DND-41 (cell line): ENCODE data around the gene OR2K2.
"Not testable (repeated sequence)": the region's sequence is repeated elsewhere in the genome, so short reads cannot be mapped to it uniquely, and the experiment has no call there.

ENCODE experiments used
- ATAC-seq: fragments of 200-7000 bp; cut with Tn5 transposase; 3 replicates; pipeline ENCODE4 v1.9.1; 2021; ENCODE audit warnings: low read depth; ENCODE audit not compliant: insufficient read depth
- DNase-seq: peaks from one replicate; pipeline ENCODE4 v3.0.0-alpha.2; 2020
- H2AFZ ChIP-seq: 2 replicates; pipeline ENCODE4 v1.6.0; 2012; ENCODE audit warnings: low read depth, low read length
- H3K27ac ChIP-seq: 2 replicates; pipeline ENCODE4 v1.5.1; 2012; ENCODE audit warnings: low read length, inconsistent platforms
- H3K27me3 ChIP-seq: fragments of 200-600 bp; sonication (generic); 2 replicates; pipeline ENCODE4 v1.6.0; 2012; ENCODE audit warnings: low read length, mild to moderate bottlenecking, inconsistent platforms; ENCODE audit not compliant: insufficient read depth, poor library complexity
- H3K36me3 ChIP-seq: 2 replicates; pipeline ENCODE4 v1.5.1; 2012; ENCODE audit warnings: low read length, inconsistent platforms; ENCODE audit not compliant: insufficient read depth
- H3K4me1 ChIP-seq: 2 replicates; pipeline ENCODE4 v1.5.1; 2012; ENCODE audit warnings: mild to moderate bottlenecking, low read length; ENCODE audit not compliant: insufficient read depth
- H3K4me2 ChIP-seq: 2 replicates; pipeline ENCODE4 v1.6.0; 2012; ENCODE audit warnings: mild to moderate bottlenecking, moderate library complexity, low read length, inconsistent platforms; ENCODE audit not compliant: insufficient read depth
- H3K4me3 ChIP-seq, 2 experiments: fragments of 200-600 bp in 1 of 2; shearing (Covaris generic) in 1 of 2; 2 replicates each; pipeline ENCODE4 v1.5.1; 2012 to 2016; ENCODE audit warnings: inconsistent platforms in 2 of 2, low read length in 2 of 2, mild to moderate bottlenecking in 2 of 2, low read depth in 1 of 2, moderate library complexity in 1 of 2
- H3K79me2 ChIP-seq: 2 replicates; pipeline ENCODE4 v1.6.0; 2012; ENCODE audit warnings: low read length, inconsistent platforms; ENCODE audit not compliant: insufficient read depth
- H3K9ac ChIP-seq: 2 replicates; pipeline ENCODE4 v1.6.0; 2012; ENCODE audit warnings: low read depth, mild to moderate bottlenecking, inconsistent platforms, low read length, moderate library complexity
- H3K9me3 ChIP-seq: 2 replicates; pipeline ENCODE4 v1.5.1; 2012; ENCODE audit warnings: low read length, moderate library complexity, mild to moderate bottlenecking, inconsistent platforms; ENCODE audit not compliant: insufficient read depth, severe bottlenecking
- H4K20me1 ChIP-seq: 2 replicates; pipeline ENCODE4 v1.6.0; 2012; ENCODE audit warnings: low read length; ENCODE audit not compliant: insufficient read depth
- CTCF ChIP-seq: IDR thresholded peaks from 2 replicates; pipeline ENCODE4 v1.5.1; 2012; ENCODE audit warnings: borderline replicate concordance, low read length, moderate library complexity, mild to moderate bottlenecking; ENCODE audit not compliant: poor library complexity, severe bottlenecking; ENCODE audit errors: extremely low read depth
- EZH2 ChIP-seq: IDR thresholded peaks from 3 replicates; pipeline ENCODE4 v1.6.1; 2012; ENCODE audit warnings: borderline replicate concordance, low read depth, mild to moderate bottlenecking, moderate library complexity, low read length, inconsistent platforms; ENCODE audit not compliant: severe bottlenecking

OR2K2 gene

GRCh38 chr9:111287127-111287526 lies 42.9 kb downstream of the OR2K2 start:
- Histone ChIP-seq H3K4me3 (no peak overlapping the region), H3K4me2 (no peak overlapping the region), H3K27ac (no peak overlapping the region), H3K9me3 (no peaks in the 10 kb centered on the region), H3K9ac (no peak overlapping the region), H3K36me3 (no peaks in the 10 kb centered on the region), H4K20me1 (no peaks in the 10 kb centered on the region), H2AFZ (no peak overlapping the region), H3K4me1 (no peaks in the 10 kb centered on the region), H3K79me2 (no peaks in the 10 kb centered on the region), H3K27me3 (no peaks in the 10 kb centered on the region)
- DNase-seq (no peak), ATAC-seq (no peak)
- TF ChIP-seq CTCF (no peak), EZH2 (no peak)

GRCh38 chr9:111284703-111285102 lies 45.3 kb downstream of the OR2K2 start:
- Histone ChIP-seq H3K27ac (no peak overlapping the region), H3K4me3 (no peak overlapping the region), H3K27me3 (no peaks in the 10 kb centered on the region), H3K9ac (no peak overlapping the region), H2AFZ (no peak overlapping the region), H3K79me2 (no peaks in the 10 kb centered on the region), H4K20me1 (no peaks in the 10 kb centered on the region), H3K36me3 (no peaks in the 10 kb centered on the region), H3K4me2 (no peak overlapping the region), H3K4me1 (no peaks in the 10 kb centered on the region), H3K9me3 (no peaks in the 10 kb centered on the region)
- DNase-seq: no peak
- ATAC-seq: no peak
- TF ChIP-seq CTCF (no peak), EZH2 (no peak)

DNA sequence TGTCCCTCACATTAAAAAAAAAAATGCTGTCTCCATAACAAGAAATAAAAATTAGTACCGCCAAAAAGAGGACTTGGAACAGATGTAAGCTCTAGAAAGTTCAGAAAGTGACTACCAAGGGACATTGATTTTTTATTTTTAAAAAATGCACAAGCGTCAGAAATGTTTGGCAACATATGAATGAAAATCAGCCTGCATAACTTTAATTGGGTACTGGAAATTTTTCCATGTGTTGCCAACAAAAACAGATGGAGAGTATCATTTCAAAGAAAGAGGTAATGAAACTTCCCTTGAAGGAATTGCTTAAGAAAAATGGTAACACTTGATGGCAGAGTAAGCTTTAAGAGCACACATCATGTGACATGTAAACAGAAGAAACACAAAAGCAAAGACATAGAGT lies 47.2 kb downstream of the OR2K2 start:
- no peak for TF ChIP-seq EZH2
- no peak for TF ChIP-seq CTCF
- H3K9ac ChIP-seq: no peak overlapping the region
- no peak overlapping the region for H2AFZ ChIP-seq
- ATAC-seq: no peak
- H3K27me3 ChIP-seq: no peaks in the 10 kb centered on the region
- H3K27ac ChIP-seq: no peak overlapping the region
- no peaks in the 10 kb centered on the region for H3K36me3 ChIP-seq
- no peaks in the 10 kb centered on the region for H4K20me1 ChIP-seq
- H3K79me2 ChIP-seq: no peaks in the 10 kb centered on the region
- no peaks in the 10 kb centered on the region for H3K9me3 ChIP-seq
- no peaks in the 10 kb centered on the region for H3K4me1 ChIP-seq
- DNase-seq: no peak
- H3K4me3 ChIP-seq: no peak overlapping the region
- H3K4me2 ChIP-seq: no peak overlapping the region

DNA sequence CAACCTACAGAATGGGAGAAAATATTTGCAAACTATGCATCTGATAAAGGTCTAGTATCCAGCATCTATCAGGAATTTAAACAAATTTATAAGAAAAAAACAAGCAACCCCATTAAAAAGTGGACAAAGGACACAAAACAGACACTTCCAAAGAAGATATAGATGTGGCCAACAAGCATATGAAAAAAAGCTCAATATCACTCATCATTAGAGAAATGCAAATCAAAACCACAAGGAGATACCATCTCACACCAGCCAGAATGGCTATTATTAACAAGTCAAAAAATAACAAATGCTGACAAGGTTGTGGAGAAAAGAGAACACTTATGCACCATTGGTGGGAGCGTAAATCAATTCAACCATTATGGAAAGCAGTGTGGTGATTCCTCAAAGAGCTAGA lies 49.2 kb downstream of the OR2K2 start:
- not testable (repeated sequence) for H4K20me1 ChIP-seq, H3K4me3 ChIP-seq, H3K9me3 ChIP-seq, H3K79me2 ChIP-seq, H2AFZ ChIP-seq, DNase-seq, H3K36me3 ChIP-seq, H3K9ac ChIP-seq, H3K27ac ChIP-seq, ATAC-seq, H3K4me2 ChIP-seq, H3K4me1 ChIP-seq, H3K27me3 ChIP-seq
